ENCODE measurements around the gene BLTP3B. TPM values are rescaled to one million over a fixed set of nuclear protein-coding genes. Genes with fewer than 3 reads are reported as not detected.

BLTP3B gene
- total and polyA plus RNA-seq, 4 experiments from 2014 or later: 11.0 to 16.8 (median 15.5) TPM

DNA sequence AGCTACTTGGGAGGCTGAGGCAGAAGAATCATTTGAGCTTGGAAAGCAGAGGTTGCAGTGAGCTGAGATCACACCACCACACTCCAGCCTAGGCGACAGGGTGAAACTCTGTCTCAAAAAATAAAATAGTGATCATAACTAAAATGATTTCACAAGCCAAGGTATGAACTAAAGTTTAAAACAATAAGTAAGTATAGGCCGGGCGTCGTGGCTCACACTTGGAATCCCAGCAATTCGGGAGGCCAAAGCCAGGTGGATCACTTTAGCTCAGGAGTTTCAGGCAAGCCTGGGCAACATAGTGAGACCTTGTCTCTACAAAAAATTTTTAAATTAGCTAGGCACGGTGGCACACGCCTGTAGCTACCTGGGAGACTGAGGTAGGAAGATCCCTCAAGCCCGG lies 27.4 kb downstream of the BLTP3B start:
- no peaks in the 10 kb centered on the region for H3K27me3 ChIP-seq (ENCODE audit: insufficient read depth, low read length)
- no peak overlapping the region for H3K27ac ChIP-seq (ENCODE audit: low read depth, low read length)
- intact Hi-C loops (cut with micrococcal nuclease): no loop called here
- no peak overlapping the region for H3K4me3 Mint-ChIP-seq
- H3K36me3 ChIP-seq (ENCODE audit: insufficient read depth, low read length): no peaks in the 10 kb centered on the region
- CTCF ChIA-PET (ENCODE audit: partially characterized antibody): interaction anchor here (0.6 kb wide), 1 partner anchor 29 kb away, joined by 3 read pairs; no protein-coding TSS in a partner anchor
- peaks cover 9 to 17% (median 14%) of the 10 kb centered on the region in 4 donors for H3K4me1 Mint-ChIP-seq
- no peaks in the 10 kb centered on the region for H3K4me1 ChIP-seq (ENCODE audit: insufficient read depth, low read length)
- no peaks in the 10 kb centered on the region for H3K27me3 Mint-ChIP-seq
- no peaks in the 10 kb centered on the region for H3K9me3 ChIP-seq (ENCODE audit: control insufficient read depth in 1 of 2, low read length in 2 of 2)
- H3K4me3 ChIP-seq (ENCODE audit: low read length in 2 of 2): no peak overlapping the region
- no peak for DNase-seq
- POLR2A ChIA-PET (ENCODE audit: partially characterized antibody): no interaction called here
- peaks cover 5 to 17% of the 10 kb centered on the region in 2 donors for H3K36me3 Mint-ChIP-seq
- peaks cover 0 to 5% (median 1%) of the 10 kb centered on the region in 8 donors for H3K9me3 Mint-ChIP-seq
- H3K27ac Mint-ChIP-seq: no peak overlapping the region

DNA sequence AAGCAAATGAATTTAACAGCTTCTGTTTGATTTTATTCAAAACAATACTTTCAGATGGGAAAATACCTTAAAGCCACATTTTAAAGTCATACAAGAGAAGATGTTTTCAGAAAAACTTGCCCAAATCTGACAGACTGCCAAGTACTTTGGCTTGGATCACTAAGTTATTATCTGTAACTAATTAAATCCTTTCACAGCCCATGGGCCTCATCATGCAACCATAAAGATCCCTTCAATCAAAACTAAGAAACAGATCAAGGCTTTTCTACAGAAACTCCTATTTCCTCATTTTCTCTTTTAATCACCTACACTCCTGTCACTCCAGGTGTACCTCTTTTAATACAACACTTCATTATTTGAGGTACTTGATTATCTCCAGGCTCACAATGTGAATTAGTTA lies 28.1 kb downstream of the BLTP3B start:
- intact Hi-C loops (cut with micrococcal nuclease): no loop called here
- Mint-ChIP-seq H3K4me1 (peaks cover 12 to 19% (median 16%) of the 10 kb centered on the region in 4 donors), H3K9me3 (peaks cover 0 to 5% (median under 1%) of the 10 kb centered on the region in 8 donors), H3K36me3 (peaks cover 5 to 22% of the 10 kb centered on the region in 2 donors), H3K4me3 (no peak overlapping the region), H3K27me3 (no peaks in the 10 kb centered on the region), H3K27ac (no peak overlapping the region)
- H3K9me3 ChIP-seq (ENCODE audit: control insufficient read depth in 1 of 2, low read length in 2 of 2): no peaks in the 10 kb centered on the region
- no peak overlapping the region for H3K27ac ChIP-seq (ENCODE audit: low read depth, low read length)
- H3K27me3 ChIP-seq (ENCODE audit: insufficient read depth, low read length): no peaks in the 10 kb centered on the region
- ChIA-PET POLR2A (ENCODE audit: partially characterized antibody) (interaction anchor here (0.6 kb wide), 1 partner anchor 38 kb away, joined by 3 read pairs; no protein-coding TSS in a partner anchor), CTCF (ENCODE audit: partially characterized antibody) (no interaction called here)
- DNase-seq: no peak
- no peak overlapping the region for H3K4me3 ChIP-seq (ENCODE audit: low read length in 2 of 2)
- no peaks in the 10 kb centered on the region for H3K4me1 ChIP-seq (ENCODE audit: insufficient read depth, low read length)
- H3K36me3 ChIP-seq (ENCODE audit: insufficient read depth, low read length): no peaks in the 10 kb centered on the region

DNA sequence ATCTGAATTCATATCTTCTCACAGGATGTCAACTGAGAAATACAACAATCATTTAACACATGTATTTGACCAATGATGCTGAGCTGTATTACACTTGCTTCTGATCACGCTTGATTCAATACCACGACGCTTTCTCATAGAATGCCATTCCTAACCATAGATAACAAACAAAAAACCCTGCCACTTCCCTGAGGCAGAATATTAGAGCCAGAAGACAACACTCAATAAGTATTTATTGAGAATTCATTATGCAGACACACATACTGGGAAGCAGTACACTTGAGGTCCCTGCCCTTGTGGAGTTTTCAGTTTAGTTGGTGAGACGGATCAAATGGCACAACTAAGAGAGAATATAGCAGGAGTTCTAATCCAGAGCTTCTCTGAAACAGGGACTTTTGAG lies 32.4 kb downstream of the BLTP3B start:
- H3K4me3 Mint-ChIP-seq: no peak overlapping the region
- Histone ChIP-seq H3K27ac (ENCODE audit: low read depth, low read length) (no peak overlapping the region), H3K36me3 (ENCODE audit: insufficient read depth, low read length) (no peaks in the 10 kb centered on the region), H3K27me3 (ENCODE audit: insufficient read depth, low read length) (no peaks in the 10 kb centered on the region), H3K9me3 (ENCODE audit: control insufficient read depth in 1 of 2, low read length in 2 of 2) (no peaks in the 10 kb centered on the region), H3K4me1 (ENCODE audit: insufficient read depth, low read length) (no peaks in the 10 kb centered on the region), H3K4me3 (ENCODE audit: low read length in 2 of 2) (no peak overlapping the region)
- peak overlapping the region in 2 of 7 donors; percentile 37 to 50 for H3K27ac Mint-ChIP-seq
- ChIA-PET POLR2A (ENCODE audit: partially characterized antibody) (no interaction called here), CTCF (ENCODE audit: partially characterized antibody) (interaction anchor here (1.2 kb wide), 1 partner anchor 15 kb away, joined by 3 read pairs; no protein-coding TSS in a partner anchor)
- intact Hi-C loops (cut with micrococcal nuclease): no loop called here
- peaks cover 28 to 41% of the 10 kb centered on the region in 2 donors for H3K36me3 Mint-ChIP-seq
- H3K4me1 Mint-ChIP-seq: peaks cover 10 to 19% (median 17%) of the 10 kb centered on the region in 4 donors
- DNase-seq: no peak
- H3K27me3 Mint-ChIP-seq: no peaks in the 10 kb centered on the region
- H3K9me3 Mint-ChIP-seq: peaks cover 0 to 7% (median 3%) of the 10 kb centered on the region in 8 donors

DNA sequence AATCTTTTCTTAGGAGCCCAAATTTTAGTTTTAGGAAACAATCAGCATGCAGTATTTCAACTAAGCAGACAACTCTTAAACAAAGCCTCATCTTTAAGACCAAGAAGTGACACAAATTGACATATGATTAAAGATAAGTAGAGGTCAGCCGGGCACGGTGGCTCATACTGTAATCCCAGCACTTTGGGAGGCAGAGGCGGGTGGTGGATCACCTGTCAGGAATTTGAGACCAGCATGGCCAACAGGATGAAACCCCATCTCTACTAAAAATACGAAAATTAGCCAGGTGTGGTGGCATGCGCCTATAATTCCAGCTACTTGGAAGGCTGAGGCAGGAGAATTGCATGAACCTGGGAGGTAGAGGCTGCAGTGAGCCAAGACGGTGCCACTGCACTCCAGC lies 35.8 kb downstream of the BLTP3B start:
- ChIA-PET CTCF (ENCODE audit: partially characterized antibody) (no interaction called here), POLR2A (ENCODE audit: partially characterized antibody) (no interaction called here)
- DNase-seq: no peak
- Mint-ChIP-seq H3K36me3 (peaks cover 32 to 46% of the 10 kb centered on the region in 2 donors), H3K27ac (no peak overlapping the region), H3K9me3 (peaks cover 0 to 7% (median 3%) of the 10 kb centered on the region in 8 donors), H3K4me3 (no peak overlapping the region), H3K4me1 (peaks cover 5 to 12% (median 6%) of the 10 kb centered on the region in 4 donors), H3K27me3 (no peaks in the 10 kb centered on the region)
- no peak overlapping the region for H3K4me3 ChIP-seq (ENCODE audit: low read length in 2 of 2)
- H3K9me3 ChIP-seq (ENCODE audit: control insufficient read depth in 1 of 2, low read length in 2 of 2): no peaks in the 10 kb centered on the region
- H3K27ac ChIP-seq (ENCODE audit: low read depth, low read length): no peak overlapping the region
- peaks cover 4% of the 10 kb centered on the region for H3K36me3 ChIP-seq (ENCODE audit: insufficient read depth, low read length)
- no peaks in the 10 kb centered on the region for H3K27me3 ChIP-seq (ENCODE audit: insufficient read depth, low read length)
- intact Hi-C loops (cut with micrococcal nuclease): no loop called here
- H3K4me1 ChIP-seq (ENCODE audit: insufficient read depth, low read length): no peaks in the 10 kb centered on the region

DNA sequence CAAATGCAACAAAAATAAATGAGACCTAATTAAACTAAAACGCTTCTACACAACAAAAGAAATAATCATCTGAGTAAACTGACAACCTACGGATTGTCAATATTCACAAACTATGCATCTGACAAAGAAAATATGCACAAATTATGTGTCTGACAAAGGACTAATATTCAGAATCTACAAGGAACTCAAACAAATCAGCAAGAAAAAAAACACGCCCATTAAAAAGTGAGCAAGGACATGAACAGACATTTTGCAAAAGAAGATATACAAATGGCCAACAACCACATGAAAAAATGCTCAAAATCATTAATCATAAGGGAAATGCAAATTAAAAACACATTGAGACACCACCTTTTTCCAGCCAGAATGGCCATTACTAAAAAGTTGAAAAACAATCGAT lies 37.0 kb downstream of the BLTP3B start:
- H3K36me3 ChIP-seq (ENCODE audit: insufficient read depth, low read length): peaks cover 8% of the 10 kb centered on the region
- no peak overlapping the region for H3K27ac ChIP-seq (ENCODE audit: low read depth, low read length)
- H3K4me1 ChIP-seq (ENCODE audit: insufficient read depth, low read length): no peaks in the 10 kb centered on the region
- POLR2A ChIA-PET (ENCODE audit: partially characterized antibody): no interaction called here
- peaks cover 43 to 58% of the 10 kb centered on the region in 2 donors for H3K36me3 Mint-ChIP-seq
- DNase-seq: no peak
- H3K27me3 Mint-ChIP-seq: no peaks in the 10 kb centered on the region
- CTCF ChIA-PET (ENCODE audit: partially characterized antibody): no interaction called here
- intact Hi-C loops (cut with micrococcal nuclease): no loop called here
- H3K27ac Mint-ChIP-seq: peak overlapping the region in 1 of 7 donors; percentile 16
- H3K4me3 ChIP-seq (ENCODE audit: low read length in 2 of 2): no peak overlapping the region
- no peaks in the 10 kb centered on the region for H3K9me3 ChIP-seq (ENCODE audit: control insufficient read depth in 1 of 2, low read length in 2 of 2)
- no peaks in the 10 kb centered on the region for H3K27me3 ChIP-seq (ENCODE audit: insufficient read depth, low read length)
- H3K4me1 Mint-ChIP-seq: peaks cover 5 to 12% (median 5%) of the 10 kb centered on the region in 4 donors
- H3K9me3 Mint-ChIP-seq: peaks cover 0 to 7% (median 3%) of the 10 kb centered on the region in 8 donors
- H3K4me3 Mint-ChIP-seq: no peak overlapping the region

DNA sequence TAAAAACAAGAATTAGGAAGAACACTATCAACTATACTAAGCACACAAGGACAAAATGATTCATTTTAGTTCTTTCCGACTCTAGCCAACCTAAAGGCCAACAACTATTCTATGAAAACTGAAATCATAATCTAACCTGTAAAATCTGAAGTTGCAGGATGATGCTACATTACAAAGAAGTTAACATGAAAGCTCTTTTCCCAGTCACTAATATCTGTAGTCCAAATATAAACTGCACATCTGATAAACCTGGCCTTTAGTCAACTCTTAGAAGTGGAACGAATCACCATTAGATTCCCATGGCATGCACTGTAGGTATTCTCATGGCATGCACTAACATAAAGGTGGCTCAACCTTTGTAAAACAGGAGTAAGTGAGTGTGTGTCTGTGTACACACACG lies 41.7 kb downstream of the BLTP3B start:
- Histone ChIP-seq H3K9me3 (ENCODE audit: control insufficient read depth in 1 of 2, low read length in 2 of 2) (no peaks in the 10 kb centered on the region), H3K27ac (ENCODE audit: low read depth, low read length) (no peak overlapping the region), H3K27me3 (ENCODE audit: insufficient read depth, low read length) (no peaks in the 10 kb centered on the region), H3K36me3 (ENCODE audit: insufficient read depth, low read length) (peaks cover 8% of the 10 kb centered on the region), H3K4me3 (ENCODE audit: low read length in 2 of 2) (no peak overlapping the region), H3K4me1 (ENCODE audit: insufficient read depth, low read length) (no peaks in the 10 kb centered on the region)
- intact Hi-C loops (cut with micrococcal nuclease): no loop called here
- no peaks in the 10 kb centered on the region for H3K27me3 Mint-ChIP-seq
- H3K36me3 Mint-ChIP-seq: peaks cover 41% of the 10 kb centered on the region in 2 donors
- POLR2A ChIA-PET (ENCODE audit: partially characterized antibody): no interaction called here
- H3K9me3 Mint-ChIP-seq: no peaks in the 10 kb centered on the region
- H3K4me3 Mint-ChIP-seq: no peak overlapping the region
- peak overlapping the region in 1 of 7 donors; percentile 8 for H3K27ac Mint-ChIP-seq
- no peak for DNase-seq
- H3K4me1 Mint-ChIP-seq: peaks cover 0 to 3% (median 0%) of the 10 kb centered on the region in 4 donors
- CTCF ChIA-PET (ENCODE audit: partially characterized antibody): interaction anchor here (0.5 kb wide), 1 partner anchor 1054 kb away, joined by 3 read pairs; no protein-coding TSS in a partner anchor
